Mesenteric fat pad (tissue), 1 donor: ENCODE data around the gene OR10G3. TPM values are rescaled to one million over a fixed set of nuclear protein-coding genes. Genes with fewer than 3 reads are reported as not detected.

Experiments
- DNase-seq: peaks from one replicate; pipeline ENCODE4 v3.0.0-alpha.2; 2020; ENCODE audit warnings: low spot score
- total RNA-seq: library from RNA; stranded (reverse); fragmentation: NEBNext Ultra II Directional; extraction: Animal tissue kit (Norgen Biotek cat#: 25700); gene quantifications from one replicate; pipeline ENCODE4 v1.2.1, GENCODE V29; 2021
- donor health status: DM: yes; HTN: yes; CAD: no.

The OR10G3 gene
- total RNA-seq, 1 donor from 2014 or later = not detected

- DNase-seq = no peak
Observed at GRCh38 chr14:21536418-21537089, 43.3 kb downstream of the OR10G3 start.

- DNase-seq = no peak
Observed at GRCh38 chr14:21535545-21536417, 44.1 kb downstream of the OR10G3 start.

GRCh38 chr14:21534576-21534975 lies 45.3 kb downstream of the OR10G3 start:
- DNase-seq = no peak

GRCh38 chr14:21533294-21533693 lies 46.6 kb downstream of the OR10G3 start:
- no peak for DNase-seq

GRCh38 chr14:21529515-21529914 lies 50.4 kb downstream of the OR10G3 start:
- no peak for DNase-seq

- no peak for DNase-seq
Observed at GRCh38 chr14:21528381-21529348, 51.2 kb downstream of the OR10G3 start.

- no peak for DNase-seq
Observed at GRCh38 chr14:21527318-21527679, 52.6 kb downstream of the OR10G3 start.

- DNase-seq = no peak
Observed at GRCh38 chr14:21526672-21527317, 53.1 kb downstream of the OR10G3 start.

GRCh38 chr14:21525962-21526671 lies 53.8 kb downstream of the OR10G3 start, which contains the start of gene SALL2:
TSS of gene SALL2 (minus strand) at chr14:21526346. CDS start at chr14:21526127, 219 bp downstream.
- no peak for DNase-seq

- no peak for DNase-seq
Observed at GRCh38 chr14:21525571-21525961, 54.3 kb downstream of the OR10G3 start.

- no peak for DNase-seq
Observed at GRCh38 chr14:21524575-21525490, 55.0 kb downstream of the OR10G3 start.

- no peak for DNase-seq
Observed at GRCh38 chr14:21523203-21523602, 56.7 kb downstream of the OR10G3 start.

GRCh38 chr14:21521501-21521900 lies 58.4 kb downstream of the OR10G3 start:
- no peak for DNase-seq

GRCh38 chr14:21520767-21521166 lies 59.1 kb downstream of the OR10G3 start:
- DNase-seq = no peak

- DNase-seq = no peak
Observed at GRCh38 chr14:21518725-21519124, 61.2 kb downstream of the OR10G3 start.
